ENCODE results near the gene RALGDS. TPM values are rescaled to one million over a fixed set of nuclear protein-coding genes. Genes with fewer than 3 reads are reported as not detected.

The RALGDS gene
- total RNA-seq, 1 experiment from 2014 or later, result 13.7 TPM

DNA sequence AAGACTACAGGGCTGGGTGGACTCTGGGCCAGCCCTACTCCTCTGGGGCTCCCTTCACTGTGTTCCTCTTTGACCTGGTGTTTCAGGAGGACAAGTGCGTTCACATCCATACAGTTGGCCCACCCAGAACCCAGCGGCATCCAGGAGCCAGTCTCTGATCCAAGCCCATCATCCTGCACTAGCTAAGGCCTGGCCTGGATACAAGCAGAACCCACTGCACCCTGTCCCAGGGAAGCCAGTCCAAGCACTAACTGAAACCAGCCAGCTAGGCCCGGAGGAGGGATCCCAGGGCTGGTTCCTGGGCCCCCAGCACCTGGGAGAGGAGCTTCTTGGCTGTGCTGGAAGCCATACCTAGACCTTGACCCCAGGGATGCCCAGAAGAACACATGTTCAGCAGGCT, 46.7 kb upstream of the RALGDS start:
- no peak overlapping the region for H3K27ac Mint-ChIP-seq (ENCODE audit: unreplicated experiment)
- H3K27me3 Mint-ChIP-seq (ENCODE audit: unreplicated experiment), result peaks cover 15% of the 10 kb centered on the region
- no peaks in the 10 kb centered on the region for H3K4me1 Mint-ChIP-seq (ENCODE audit: low read depth, unreplicated experiment)
- no peak for DNase-seq
- intact Hi-C loops (cut with micrococcal nuclease; ENCODE audit: unreplicated experiment), result no loop called here
- H3K4me3 Mint-ChIP-seq (ENCODE audit: low read depth, unreplicated experiment), result no peak overlapping the region
- H3K9me3 Mint-ChIP-seq (ENCODE audit: low read depth, unreplicated experiment), result no peaks in the 10 kb centered on the region
- CTCF ChIA-PET, result no interaction called here
- TF ChIP-seq, protein P1, sequence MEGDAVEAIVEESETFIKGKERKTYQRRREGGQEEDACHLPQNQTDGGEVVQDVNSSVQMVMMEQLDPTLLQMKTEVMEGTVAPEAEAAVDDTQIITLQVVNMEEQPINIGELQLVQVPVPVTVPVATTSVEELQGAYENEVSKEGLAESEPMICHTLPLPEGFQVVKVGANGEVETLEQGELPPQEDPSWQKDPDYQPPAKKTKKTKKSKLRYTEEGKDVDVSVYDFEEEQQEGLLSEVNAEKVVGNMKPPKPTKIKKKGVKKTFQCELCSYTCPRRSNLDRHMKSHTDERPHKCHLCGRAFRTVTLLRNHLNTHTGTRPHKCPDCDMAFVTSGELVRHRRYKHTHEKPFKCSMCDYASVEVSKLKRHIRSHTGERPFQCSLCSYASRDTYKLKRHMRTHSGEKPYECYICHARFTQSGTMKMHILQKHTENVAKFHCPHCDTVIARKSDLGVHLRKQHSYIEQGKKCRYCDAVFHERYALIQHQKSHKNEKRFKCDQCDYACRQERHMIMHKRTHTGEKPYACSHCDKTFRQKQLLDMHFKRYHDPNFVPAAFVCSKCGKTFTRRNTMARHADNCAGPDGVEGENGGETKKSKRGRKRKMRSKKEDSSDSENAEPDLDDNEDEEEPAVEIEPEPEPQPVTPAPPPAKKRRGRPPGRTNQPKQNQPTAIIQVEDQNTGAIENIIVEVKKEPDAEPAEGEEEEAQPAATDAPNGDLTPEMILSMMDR (IDR thresholded peaks at IDR 0.05; ENCODE audit: unreplicated experiment), result no peak
- no peaks in the 10 kb centered on the region for H3K36me3 Mint-ChIP-seq (ENCODE audit: insufficient read depth, unreplicated experiment)
- BruUV-seq (replicated peaks), result no TSS peak

DNA sequence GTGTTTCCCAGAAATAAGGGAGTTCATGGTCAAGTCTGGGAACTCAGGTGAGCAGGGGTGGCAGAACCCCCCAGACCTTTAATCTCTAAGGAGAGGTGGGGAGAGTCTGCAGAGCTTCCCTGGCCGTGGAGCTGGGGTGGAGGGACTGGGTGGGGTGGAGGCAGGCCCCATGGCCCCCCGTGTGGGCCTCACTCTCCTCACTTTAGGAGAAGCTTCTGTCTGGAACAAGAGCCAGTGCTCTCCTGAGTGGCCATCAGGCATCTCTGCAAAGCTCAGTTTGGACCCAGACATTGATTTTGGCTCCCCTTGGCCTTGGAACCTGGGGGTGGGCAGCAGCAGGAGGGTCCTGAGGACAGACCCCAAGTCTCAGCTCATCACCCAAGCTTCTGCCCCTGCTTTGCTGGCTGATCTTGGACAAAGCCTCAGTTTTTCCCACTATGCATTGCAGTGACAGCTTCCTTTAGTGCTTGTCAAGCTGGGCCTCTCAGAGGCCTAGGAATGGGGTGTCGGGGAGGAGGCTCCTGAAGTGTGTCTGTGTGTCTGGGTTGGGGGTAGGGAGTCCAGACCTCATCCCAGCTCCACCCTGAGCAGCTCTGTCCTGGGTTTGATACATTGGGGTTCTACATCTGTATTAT, 46.2 kb upstream of the RALGDS start:
- Mint-ChIP-seq H3K4me1 (ENCODE audit: low read depth, unreplicated experiment) (no peaks in the 10 kb centered on the region), H3K4me3 (ENCODE audit: low read depth, unreplicated experiment) (no peak overlapping the region), H3K27me3 (ENCODE audit: unreplicated experiment) (peaks cover 12% of the 10 kb centered on the region), H3K27ac (ENCODE audit: unreplicated experiment) (no peak overlapping the region), H3K9me3 (ENCODE audit: low read depth, unreplicated experiment) (no peaks in the 10 kb centered on the region), H3K36me3 (ENCODE audit: insufficient read depth, unreplicated experiment) (no peaks in the 10 kb centered on the region)
- CTCF ChIA-PET, result no interaction called here
- intact Hi-C loops (cut with micrococcal nuclease; ENCODE audit: unreplicated experiment), result no loop called here
- DNase-seq, result no peak
- BruUV-seq (replicated peaks), result no TSS peak
- TF ChIP-seq, protein P1 (IDR thresholded peaks at IDR 0.05; ENCODE audit: unreplicated experiment), result no peak

DNA sequence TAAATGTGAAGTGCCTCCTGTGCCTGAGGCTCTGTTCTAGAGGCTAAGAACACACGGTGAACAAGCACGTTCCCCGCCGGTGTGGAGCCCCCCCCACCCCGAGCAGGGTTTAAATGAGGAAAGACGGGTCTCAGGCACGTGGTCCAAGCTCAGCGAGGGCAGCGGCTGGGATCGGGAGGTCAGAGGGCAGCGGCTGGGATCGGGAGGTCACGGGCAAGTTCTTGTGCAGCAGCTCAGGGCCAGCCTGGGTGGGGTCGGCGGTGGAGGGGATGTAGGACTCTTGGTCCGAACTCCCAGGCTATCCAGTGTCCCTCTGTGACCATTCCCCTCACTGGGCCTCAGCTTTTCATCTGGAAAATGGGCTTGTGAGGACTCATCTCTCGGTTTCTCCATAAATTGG, 45.4 kb upstream of the RALGDS start:
- Mint-ChIP-seq H3K27ac (ENCODE audit: unreplicated experiment) (no peak overlapping the region), H3K36me3 (ENCODE audit: insufficient read depth, unreplicated experiment) (no peaks in the 10 kb centered on the region), H3K9me3 (ENCODE audit: low read depth, unreplicated experiment) (no peaks in the 10 kb centered on the region), H3K27me3 (ENCODE audit: unreplicated experiment) (peaks cover 12% of the 10 kb centered on the region), H3K4me3 (ENCODE audit: low read depth, unreplicated experiment) (no peak overlapping the region), H3K4me1 (ENCODE audit: low read depth, unreplicated experiment) (no peaks in the 10 kb centered on the region)
- BruUV-seq (replicated peaks), result no TSS peak
- CTCF ChIA-PET, result no interaction called here
- DNase-seq, result no peak
- intact Hi-C loops (cut with micrococcal nuclease; ENCODE audit: unreplicated experiment), result no loop called here
- TF ChIP-seq, protein P1 (IDR thresholded peaks at IDR 0.05; ENCODE audit: unreplicated experiment), result no peak

DNA sequence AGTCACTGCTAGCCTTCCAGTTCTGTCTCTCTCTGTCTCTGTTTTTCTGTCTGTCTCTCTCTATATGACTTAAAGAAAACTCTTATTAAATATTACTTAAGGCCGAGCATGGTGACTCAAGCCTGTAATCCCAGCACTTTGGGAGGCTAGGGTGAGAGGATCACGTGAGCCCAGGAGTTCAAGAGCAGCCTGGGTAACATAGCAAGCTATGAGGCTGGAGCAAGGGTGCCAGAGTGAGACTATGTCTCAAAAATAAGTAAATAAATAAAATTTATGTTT, 44.4 kb upstream of the RALGDS start:
- no peak overlapping the region for H3K4me3 Mint-ChIP-seq (ENCODE audit: low read depth, unreplicated experiment)
- no peaks in the 10 kb centered on the region for H3K36me3 Mint-ChIP-seq (ENCODE audit: insufficient read depth, unreplicated experiment)
- H3K27me3 Mint-ChIP-seq (ENCODE audit: unreplicated experiment), result peaks cover 18% of the 10 kb centered on the region
- intact Hi-C loops (cut with micrococcal nuclease; ENCODE audit: unreplicated experiment), result no loop called here
- CTCF ChIA-PET, result no interaction called here
- no peaks in the 10 kb centered on the region for H3K9me3 Mint-ChIP-seq (ENCODE audit: low read depth, unreplicated experiment)
- no TSS peak for BruUV-seq (replicated peaks)
- TF ChIP-seq, protein P1 (IDR thresholded peaks at IDR 0.05; ENCODE audit: unreplicated experiment), result no peak
- H3K27ac Mint-ChIP-seq (ENCODE audit: unreplicated experiment), result no peak overlapping the region
- DNase-seq, result no peak
- H3K4me1 Mint-ChIP-seq (ENCODE audit: low read depth, unreplicated experiment), result no peaks in the 10 kb centered on the region
